Cardiac muscle cell (in vitro differentiated cells and primary cell): ENCODE measurements around the gene IGSF9. TPM values are rescaled to one million over a fixed set of nuclear protein-coding genes. Genes with fewer than 3 reads are reported as not detected.

ENCODE experiments used
- DNase-seq, 2 donors: peaks; one replicate each; pipeline versions ENCODE4 v3.0.0 to v3.0.0-alpha.2; 2010 to 2017; ENCODE audit warnings: low read depth in 1 of 2, low spot score in 1 of 2
- H3K27ac ChIP-seq: fragments of 200-600 bp; sonication (generic); 2 replicates; pipeline ENCODE4 v1.5.1; 2016
- H3K27me3 ChIP-seq: fragments of 200-600 bp; sonication (generic); 2 replicates; pipeline ENCODE4 v1.6.0; 2016; ENCODE audit warnings: control low read depth
- H3K36me3 ChIP-seq: fragments of 200-600 bp; sonication (generic); 2 replicates; pipeline ENCODE4 v1.5.1; 2016; ENCODE audit warnings: control low read depth
- H3K4me1 ChIP-seq: fragments of 200-600 bp; sonication (generic); 2 replicates; pipeline ENCODE4 v1.8.1; 2017; ENCODE audit warnings: low read depth, mild to moderate bottlenecking, mixed run types
- H3K4me3 ChIP-seq: fragments of 200-600 bp; sonication (generic); 2 replicates; pipeline ENCODE4 v1.5.1; 2016; ENCODE audit warnings: mild to moderate bottlenecking
- H3K9me3 ChIP-seq: fragments of 200-600 bp; sonication (generic); 2 replicates; pipeline ENCODE4 v1.5.1; 2017; ENCODE audit warnings: low read depth, mild to moderate bottlenecking, control low read depth
- polyA plus RNA-seq: library from polyadenylated mRNA; unstranded; fragments of >200 nt; fragmentation: Nextera tagmentation; extraction: Ambion mirVana; gene quantifications from 2 replicates; pipeline ENCODE4 v1.2.1, GENCODE V29; 2016
- total RNA-seq: library from RNA; depleted of rRNA; stranded (reverse); fragments of >200 nt; gene quantifications from 2 replicates; pipeline ENCODE4 v1.2.3, GENCODE V29; 2016
- TF ChIP-seq, protein P1 (sequence below): IDR thresholded peaks from 2 replicates; pipeline ENCODE4 v1.5.1; 2012; ENCODE audit warnings: low read depth, mild to moderate bottlenecking, low read length

Gene IGSF9
- total and polyA plus RNA-seq, 2 experiments from 2014 or later = 1.7 to 2.3 TPM

DNA sequence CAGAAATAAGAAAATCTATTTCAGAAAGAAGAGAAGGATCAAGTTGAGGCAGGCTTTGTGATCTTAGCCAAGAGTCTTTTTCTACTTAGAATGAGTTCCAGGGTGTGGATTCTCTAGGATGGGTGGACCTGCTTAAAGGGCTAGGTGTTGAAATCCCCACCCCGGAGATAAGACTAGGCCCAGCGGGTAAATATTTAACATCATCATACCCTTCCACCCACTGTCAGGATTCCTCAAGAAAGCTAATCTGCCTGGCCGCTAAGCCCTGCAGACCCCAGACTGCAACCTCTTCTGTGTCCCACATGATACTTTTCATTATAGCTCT is 5.8 kb downstream of the IGSF9 start:
- Histone ChIP-seq H3K4me1 (peaks cover 6% of the 10 kb centered on the region), H3K9me3 (no peaks in the 10 kb centered on the region), H3K27ac (no peak overlapping the region), H3K27me3 (no peaks in the 10 kb centered on the region), H3K36me3 (no peaks in the 10 kb centered on the region), H3K4me3 (no peak overlapping the region)
- no peak for DNase-seq
- TF ChIP-seq, protein P1, sequence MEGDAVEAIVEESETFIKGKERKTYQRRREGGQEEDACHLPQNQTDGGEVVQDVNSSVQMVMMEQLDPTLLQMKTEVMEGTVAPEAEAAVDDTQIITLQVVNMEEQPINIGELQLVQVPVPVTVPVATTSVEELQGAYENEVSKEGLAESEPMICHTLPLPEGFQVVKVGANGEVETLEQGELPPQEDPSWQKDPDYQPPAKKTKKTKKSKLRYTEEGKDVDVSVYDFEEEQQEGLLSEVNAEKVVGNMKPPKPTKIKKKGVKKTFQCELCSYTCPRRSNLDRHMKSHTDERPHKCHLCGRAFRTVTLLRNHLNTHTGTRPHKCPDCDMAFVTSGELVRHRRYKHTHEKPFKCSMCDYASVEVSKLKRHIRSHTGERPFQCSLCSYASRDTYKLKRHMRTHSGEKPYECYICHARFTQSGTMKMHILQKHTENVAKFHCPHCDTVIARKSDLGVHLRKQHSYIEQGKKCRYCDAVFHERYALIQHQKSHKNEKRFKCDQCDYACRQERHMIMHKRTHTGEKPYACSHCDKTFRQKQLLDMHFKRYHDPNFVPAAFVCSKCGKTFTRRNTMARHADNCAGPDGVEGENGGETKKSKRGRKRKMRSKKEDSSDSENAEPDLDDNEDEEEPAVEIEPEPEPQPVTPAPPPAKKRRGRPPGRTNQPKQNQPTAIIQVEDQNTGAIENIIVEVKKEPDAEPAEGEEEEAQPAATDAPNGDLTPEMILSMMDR = no peak

DNA sequence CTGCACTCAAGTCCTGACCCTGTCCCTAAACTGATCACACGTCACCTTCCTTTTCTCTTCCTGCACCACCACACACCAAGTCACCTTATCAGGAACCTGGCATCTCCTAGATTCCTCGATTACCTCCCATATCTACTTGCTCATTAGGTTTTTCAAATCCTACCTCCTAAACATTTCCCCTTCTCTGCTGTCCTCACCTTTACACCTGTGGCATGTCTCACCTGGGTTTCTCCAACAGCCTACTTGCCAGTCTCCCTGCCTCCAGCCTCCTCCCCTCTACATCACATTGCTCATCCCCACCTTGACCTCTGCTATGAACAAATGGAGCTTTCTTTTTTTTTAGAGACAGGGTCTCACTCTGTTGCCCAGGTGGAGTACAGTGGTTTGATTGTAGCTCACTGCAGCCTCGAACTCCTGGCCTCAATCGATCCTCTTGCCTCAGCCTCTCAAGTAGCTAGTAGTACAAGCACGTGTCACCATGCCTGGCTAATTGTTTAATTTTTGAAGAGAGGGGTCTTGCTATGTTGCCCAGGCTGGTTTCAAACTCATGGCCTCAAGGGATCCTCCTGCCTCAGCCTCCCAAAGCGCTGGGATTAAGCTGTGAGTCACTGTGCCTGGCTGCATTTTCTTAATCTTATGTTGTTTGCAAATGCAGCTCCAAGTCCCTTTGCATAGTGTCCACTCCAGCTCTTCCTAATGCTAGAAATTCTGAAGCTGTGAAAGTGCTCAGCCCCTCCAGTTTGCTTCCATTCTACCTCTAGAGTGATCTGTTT is 6.3 kb downstream of the IGSF9 start:
- TF ChIP-seq, protein P1 = no peak
- H3K27me3 ChIP-seq = no peaks in the 10 kb centered on the region
- no peak overlapping the region for H3K4me3 ChIP-seq
- H3K36me3 ChIP-seq = no peaks in the 10 kb centered on the region
- no peaks in the 10 kb centered on the region for H3K9me3 ChIP-seq
- H3K4me1 ChIP-seq = peaks cover 6% of the 10 kb centered on the region
- no peak overlapping the region for H3K27ac ChIP-seq
- DNase-seq = no peak

DNA sequence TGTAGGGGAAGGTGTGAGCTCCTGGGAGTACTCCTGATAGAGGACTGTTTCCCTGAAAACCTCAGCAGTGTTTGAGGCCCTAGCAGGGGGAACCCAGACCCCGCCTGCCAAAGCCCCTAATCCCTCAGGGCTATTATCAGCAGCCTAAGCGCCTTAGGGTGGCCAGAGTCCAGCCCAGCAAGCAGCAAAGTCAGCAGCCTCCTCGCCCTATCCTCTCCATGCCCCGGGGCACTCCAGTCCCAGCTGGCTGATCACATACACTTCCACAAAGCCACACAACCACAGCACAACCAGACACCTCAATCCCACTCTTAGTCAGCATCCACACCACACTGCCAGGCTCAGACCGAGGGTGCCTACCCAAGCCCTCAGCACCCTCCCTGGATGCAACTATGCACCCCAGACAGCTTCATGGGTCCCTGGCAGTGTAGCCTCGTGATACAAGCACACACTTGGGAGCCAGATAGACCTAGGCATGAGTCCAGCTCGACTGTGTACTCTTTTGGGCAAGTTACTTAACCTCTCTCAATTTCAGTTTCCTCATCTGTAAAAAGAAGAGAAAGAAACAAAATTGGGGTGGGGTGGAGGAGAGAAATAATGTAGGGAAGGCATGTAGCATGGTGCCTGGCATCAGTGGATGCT is 7.1 kb downstream of the IGSF9 start:
- Histone ChIP-seq H3K27me3 (no peaks in the 10 kb centered on the region), H3K9me3 (no peaks in the 10 kb centered on the region), H3K4me3 (no peak overlapping the region), H3K4me1 (peaks cover 6% of the 10 kb centered on the region), H3K27ac (no peak overlapping the region), H3K36me3 (no peaks in the 10 kb centered on the region)
- DNase-seq = no peak
- TF ChIP-seq, protein P1 = no peak

DNA sequence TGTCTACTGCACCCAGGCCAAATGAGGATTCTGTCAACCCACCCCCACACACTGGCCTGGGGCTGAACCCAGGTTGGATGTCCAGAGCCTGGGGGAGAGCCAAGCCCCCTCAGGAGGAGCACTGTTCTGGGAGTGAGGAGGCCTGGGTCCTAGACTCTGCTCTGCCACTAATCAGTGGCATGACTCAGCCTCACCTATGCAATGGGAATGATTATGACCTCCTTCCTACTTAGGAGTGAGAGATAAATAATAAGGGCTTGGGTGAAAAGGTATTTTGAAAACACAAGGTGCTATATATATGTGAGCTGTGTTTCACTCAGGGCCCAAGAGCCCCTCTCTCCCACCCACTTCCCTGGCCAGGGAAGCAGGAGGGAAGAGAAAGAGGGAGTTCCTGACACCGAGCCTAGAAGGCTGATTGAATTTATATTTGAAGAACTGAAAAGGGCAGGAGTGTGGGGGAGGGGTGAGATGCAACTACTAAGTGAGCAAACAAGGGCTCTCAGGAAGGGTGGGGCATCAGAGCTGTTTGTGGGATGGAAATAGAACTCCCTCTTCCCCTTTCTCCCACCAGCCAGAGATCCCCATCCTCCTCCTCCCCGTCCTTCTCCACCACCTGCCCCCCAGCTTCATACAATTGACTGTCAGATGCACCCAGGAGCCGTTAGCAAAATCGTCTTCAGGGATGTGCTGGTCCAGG is 8.2 kb downstream of the IGSF9 start:
- Histone ChIP-seq H3K9me3 (no peaks in the 10 kb centered on the region), H3K4me1 (peaks cover 6% of the 10 kb centered on the region), H3K36me3 (no peaks in the 10 kb centered on the region), H3K27me3 (no peaks in the 10 kb centered on the region), H3K4me3 (no peak overlapping the region), H3K27ac (no peak overlapping the region)
- TF ChIP-seq, protein P1 = no peak
- DNase-seq = no peak

DNA sequence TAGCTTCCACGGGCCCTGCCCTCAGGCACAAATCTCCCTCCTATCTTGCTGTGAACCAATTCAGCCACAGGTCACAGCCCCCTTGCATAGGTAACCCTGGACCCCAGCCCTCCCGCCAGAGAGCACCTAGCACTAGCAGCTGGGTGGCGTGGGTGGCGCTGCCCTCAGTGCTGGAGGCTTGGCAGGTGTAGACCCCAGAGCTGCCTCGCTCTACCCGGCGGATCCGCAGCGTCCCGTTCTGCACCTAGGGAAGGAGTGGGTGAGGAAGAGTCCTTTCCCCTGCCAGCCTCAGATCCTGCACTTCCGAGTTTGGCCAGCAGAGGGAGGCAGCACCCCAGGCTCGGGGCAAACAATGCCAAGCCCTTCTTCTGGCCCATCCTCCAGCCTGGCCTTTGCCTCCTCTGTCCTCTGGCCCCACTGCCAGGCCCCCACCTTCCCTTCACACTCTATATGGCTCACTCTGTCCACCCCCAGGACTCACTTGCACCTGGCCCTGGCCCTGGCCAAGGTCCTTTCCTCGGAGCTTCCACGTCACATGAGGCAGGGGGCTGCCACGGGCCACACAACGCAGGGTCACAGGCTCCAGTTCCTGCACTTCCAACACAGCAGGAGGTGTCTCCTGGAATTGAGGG is 9.0 kb downstream of the IGSF9 start:
- peak; percentile 53 to 67 for DNase-seq
- Histone ChIP-seq H3K27me3 (no peaks in the 10 kb centered on the region), H3K4me3 (no peak overlapping the region), H3K9me3 (no peaks in the 10 kb centered on the region), H3K4me1 (peaks cover 6% of the 10 kb centered on the region), H3K36me3 (no peaks in the 10 kb centered on the region), H3K27ac (no peak overlapping the region)
- TF ChIP-seq, protein P1 = peak; percentile 95
